ENCODE measurements around the gene MAZ.
"Not testable (repeated sequence)": the region's sequence is repeated elsewhere in the genome, so short reads cannot be mapped to it uniquely, and the experiment has no call there.

Gene MAZ

DNA sequence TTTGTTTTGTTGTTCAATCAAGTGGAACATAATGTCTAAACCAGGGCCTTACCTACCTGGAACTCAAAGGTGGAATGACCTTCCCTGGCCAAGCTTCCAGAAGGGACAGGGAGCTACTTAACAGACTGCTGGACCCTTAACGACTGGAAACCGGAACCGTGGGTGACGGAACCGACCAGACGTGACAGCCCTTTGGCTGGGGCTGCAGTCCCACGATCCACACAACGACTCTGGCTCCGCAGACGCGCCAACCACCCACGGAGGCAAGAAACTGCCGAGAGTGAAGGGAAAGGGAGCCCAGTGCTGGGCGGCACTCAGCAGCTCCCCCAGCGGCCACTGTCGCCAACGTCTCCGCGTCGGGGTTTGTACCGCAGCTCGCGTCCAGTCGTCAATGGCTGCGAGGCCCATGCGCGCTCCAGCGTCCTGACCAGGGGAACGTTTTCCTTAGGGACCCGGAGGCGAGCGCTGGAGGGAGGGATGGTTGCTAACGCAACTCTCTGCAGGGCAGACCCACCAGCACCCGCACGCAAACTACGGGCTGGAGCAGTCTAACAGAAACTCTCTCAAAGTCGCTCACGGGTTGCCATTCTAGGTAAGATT is 21.3 kb upstream of the MAZ start:
- peak; percentile 81 for DNase-seq (ENCODE audit: low spot score)

- DNase-seq (ENCODE audit: low spot score) = not testable (repeated sequence)
These were observed 19.2 kb upstream of the MAZ start for GRCh38 chr16:29787155-29787554.

GRCh38 chr16:29789775-29790182 is 16.6 kb upstream of the MAZ start:
- DNase-seq (ENCODE audit: low spot score) = no peak

DNA sequence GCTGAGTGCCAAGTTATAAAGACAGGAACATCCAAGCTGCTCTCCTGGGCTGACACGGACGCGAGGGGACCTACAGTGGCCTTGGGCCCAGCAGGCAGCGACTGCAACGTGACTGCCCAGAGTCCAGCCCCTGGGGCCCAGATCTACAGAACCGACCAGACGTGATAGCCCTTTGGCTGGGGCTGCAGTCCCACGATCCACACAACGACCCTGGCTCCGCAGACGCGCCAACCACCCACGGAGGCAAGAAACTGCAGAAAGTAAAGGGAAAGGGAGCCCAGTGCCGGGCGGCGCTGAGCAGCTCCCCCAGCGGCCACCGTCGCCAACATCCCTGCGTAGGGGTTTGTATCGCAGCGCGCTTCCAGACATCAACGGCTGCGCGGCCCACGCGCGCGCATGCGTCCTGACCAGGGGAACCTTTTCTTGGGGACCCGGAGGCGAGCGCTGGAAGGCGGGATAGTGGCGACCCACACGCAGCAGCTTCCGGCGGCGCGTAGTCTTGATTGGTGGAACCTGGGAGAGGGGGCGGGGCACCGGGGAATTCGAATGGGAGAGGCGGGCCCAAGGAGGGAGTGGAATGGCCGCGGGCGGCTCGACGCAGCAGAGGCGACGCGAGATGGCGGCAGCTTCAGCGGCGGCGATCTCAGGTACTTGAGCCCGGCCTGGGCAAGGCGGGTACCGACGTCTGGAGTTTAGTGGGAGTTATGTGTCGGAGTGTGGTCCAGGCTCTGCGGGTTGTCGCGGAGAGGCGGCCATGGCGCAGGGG is 16.0 kb upstream of the MAZ start, which contains the start of gene KIF22:
Gene KIF22, plus strand, starts transcription at position 569 of the 766 bp plus-strand sequence. Its CDS starts 9 bp downstream, at position 578.
- DNase-seq (ENCODE audit: low spot score) = peak; percentile 100

DNA sequence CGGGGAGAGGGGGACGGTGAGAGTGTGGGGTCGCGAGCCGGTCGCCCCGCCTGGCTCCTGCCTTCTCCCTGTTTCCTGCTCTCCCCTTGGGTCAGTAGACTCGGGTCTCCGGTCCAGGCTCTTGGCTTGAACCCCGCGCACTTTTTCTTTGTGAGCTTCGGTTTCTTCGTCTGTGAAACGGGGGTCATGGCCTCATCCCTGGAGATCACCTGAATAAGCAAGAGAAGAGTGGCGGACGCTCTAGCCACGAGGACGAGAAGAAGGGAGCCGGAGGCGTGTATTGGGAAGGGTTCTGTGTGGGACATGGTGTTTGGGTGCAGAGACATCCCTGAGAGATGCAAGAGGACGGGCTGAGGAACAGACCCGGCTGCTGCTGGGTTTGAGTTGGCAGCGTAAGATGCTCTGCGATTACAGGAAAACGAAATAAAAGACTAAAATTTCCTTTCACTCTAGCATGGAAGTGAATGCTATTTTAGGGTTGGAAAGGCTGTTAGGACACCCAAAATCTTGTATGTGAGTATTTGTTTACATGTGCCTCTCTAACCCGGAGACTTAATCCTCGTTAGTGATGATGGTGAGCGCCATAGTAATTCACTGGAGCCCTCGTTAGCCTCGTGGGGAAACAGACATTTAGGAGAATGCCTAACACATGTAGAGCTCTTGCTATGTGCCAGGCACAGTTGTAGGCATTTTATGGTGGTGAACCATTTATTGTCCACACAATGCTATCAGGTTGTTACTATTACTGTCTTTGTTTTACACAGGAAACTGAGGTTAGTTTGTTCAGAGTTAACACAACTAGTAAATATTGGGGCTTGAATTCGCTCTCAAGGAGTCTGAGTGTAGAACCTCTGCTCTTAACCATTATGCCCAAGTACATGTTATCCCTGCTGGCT is 15.1 kb upstream of the MAZ start:
- peak; percentile 19 for DNase-seq (ENCODE audit: low spot score)

GRCh38 chr16:29791845-29792807 is 14.2 kb upstream of the MAZ start:
- peak; percentile 38 for DNase-seq (ENCODE audit: low spot score)

DNA sequence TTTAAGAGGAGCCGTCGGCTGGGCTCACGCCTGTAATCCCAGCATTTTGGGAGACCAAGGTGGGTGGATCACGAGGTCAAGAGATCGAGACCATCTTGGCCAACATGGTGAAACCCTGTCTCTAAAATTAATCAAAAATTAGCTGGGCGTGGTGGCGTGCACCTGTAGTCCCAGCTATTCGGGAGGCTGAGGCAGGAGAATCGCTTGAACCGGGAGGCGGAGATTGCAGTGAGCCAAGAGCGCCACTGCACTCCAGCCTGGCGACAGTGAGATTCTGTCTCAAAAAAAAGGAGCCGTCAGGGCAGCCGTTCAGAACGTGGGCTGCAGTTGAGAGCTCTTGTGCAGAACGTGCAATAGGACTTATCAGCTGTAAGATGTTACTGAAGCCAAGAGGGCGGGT is 13.2 kb upstream of the MAZ start:
- not testable (repeated sequence) for DNase-seq (ENCODE audit: low spot score)

- DNase-seq (ENCODE audit: low spot score) = no peak
These were observed 12.1 kb upstream of the MAZ start for GRCh38 chr16:29794231-29794710.

- no peak for DNase-seq (ENCODE audit: low spot score)
These were observed 3.9 kb upstream of the MAZ start for GRCh38 chr16:29802416-29802935.

DNA sequence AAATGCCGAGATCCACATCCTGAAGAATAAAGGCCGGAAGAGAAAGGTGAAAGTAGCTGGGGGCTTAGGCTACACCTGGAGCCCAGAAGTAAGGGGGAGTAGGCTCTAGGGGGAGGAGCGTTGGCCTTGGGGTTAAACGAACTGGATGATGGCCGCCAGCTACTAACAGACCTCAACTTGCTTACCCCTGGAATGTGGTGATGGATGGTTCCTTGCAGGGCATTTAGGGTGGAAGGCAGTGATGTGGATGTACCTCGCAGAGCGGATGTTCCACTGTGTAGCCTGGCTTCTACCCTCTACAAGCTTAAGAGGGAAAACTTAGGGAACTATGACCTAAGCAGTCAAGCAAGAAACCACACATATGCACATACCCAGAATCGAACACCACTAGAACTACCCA is 2.3 kb upstream of the MAZ start:
- DNase-seq (ENCODE audit: low spot score) = no peak

GRCh38 chr16:29804455-29805231 is 1.7 kb upstream of the MAZ start:
- DNase-seq (ENCODE audit: low spot score) = no peak

GRCh38 chr16:29805232-29806098 is 864 bp upstream of the MAZ start:
- DNase-seq (ENCODE audit: low spot score) = peak; percentile 99

DNA sequence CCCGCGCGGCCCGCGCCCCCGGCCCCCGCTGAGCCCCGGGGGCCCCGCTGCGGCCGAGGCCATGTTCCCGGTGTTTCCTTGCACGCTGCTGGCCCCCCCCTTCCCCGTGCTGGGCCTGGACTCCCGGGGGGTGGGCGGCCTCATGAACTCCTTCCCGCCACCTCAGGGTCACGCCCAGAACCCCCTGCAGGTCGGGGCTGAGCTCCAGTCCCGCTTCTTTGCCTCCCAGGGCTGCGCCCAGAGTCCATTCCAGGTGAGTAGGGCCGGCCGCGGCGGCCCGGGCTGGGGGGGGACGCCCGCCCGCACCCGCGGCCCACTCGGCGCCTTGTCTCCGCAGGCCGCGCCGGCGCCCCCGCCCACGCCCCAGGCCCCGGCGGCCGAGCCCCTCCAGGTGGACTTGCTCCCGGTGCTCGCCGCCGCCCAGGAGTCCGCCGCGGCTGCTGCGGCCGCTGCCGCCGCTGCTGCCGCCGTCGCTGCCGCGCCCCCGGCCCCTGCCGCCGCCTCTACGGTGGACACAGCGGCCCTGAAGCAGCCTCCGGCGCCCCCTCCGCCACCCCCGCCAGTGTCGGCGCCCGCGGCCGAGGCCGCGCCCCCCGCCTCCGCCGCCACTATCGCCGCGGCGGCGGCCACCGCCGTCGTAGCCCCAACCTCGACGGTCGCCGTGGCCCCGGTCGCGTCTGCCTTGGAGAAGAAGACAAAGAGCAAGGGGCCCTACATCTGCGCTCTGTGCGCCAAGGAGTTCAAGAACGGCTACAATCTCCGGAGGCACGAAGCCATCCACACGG is 504 bp downstream of the MAZ start:
- peak; percentile 36 for DNase-seq (ENCODE audit: low spot score)

- peak; percentile 90 for DNase-seq (ENCODE audit: low spot score)
These were observed 1.3 kb downstream of the MAZ start for GRCh38 chr16:29807426-29808218.

GRCh38 chr16:29808219-29808900 is 2.0 kb downstream of the MAZ start:
- peak; percentile 29 for DNase-seq (ENCODE audit: low spot score)

- DNase-seq (ENCODE audit: low spot score) = no peak
These were observed 2.9 kb downstream of the MAZ start for GRCh38 chr16:29809031-29809747.

All from CD4-positive, alpha-beta T cell treated with Interleukin-2 at 100 ng/mL for 4 hours (primary cell).